Stimulated activated naive B cell treated with anti-CD40 and anti-IgM and Interleukin-4, amounts not matched to agents 10 μg/mL and 1 μg/mL and 100 μg/mL, for 72 hours (primary cell): ENCODE measurements around the gene MBOAT2.

Source experiments
- ATAC-seq, 2 donors: fragments of 150-1000 bp; cut with Tn5 transposase; replicated peaks; 2 replicates each; pipeline ENCODE4 v1.10.0; 2021; ENCODE audit warnings: moderate library complexity in 1 of 2
- DNase-seq: peaks from one replicate; pipeline ENCODE4 v3.0.0; 2021
- H3K27ac Mint-ChIP-seq: one replicate; pipeline ENCODE4 v1.8.0; 2022; ENCODE audit warnings: mild to moderate bottlenecking, mixed read lengths
- H3K27me3 Mint-ChIP-seq, 2 donors: one replicate each; pipeline ENCODE4 v1.8.0; 2022; ENCODE audit warnings: mixed read lengths in 2 of 2
- H3K36me3 Mint-ChIP-seq, 2 donors: one replicate each; pipeline ENCODE4 v1.8.0; 2022; ENCODE audit warnings: mixed read lengths in 2 of 2, mild to moderate bottlenecking in 1 of 2
- H3K4me1 Mint-ChIP-seq, 2 donors: one replicate each; pipeline ENCODE4 v1.8.0; 2022; ENCODE audit warnings: mixed read lengths in 2 of 2, mild to moderate bottlenecking in 1 of 2
- H3K4me3 Mint-ChIP-seq, 2 donors: one replicate each; pipeline ENCODE4 v1.8.0; 2022; ENCODE audit warnings: mild to moderate bottlenecking in 2 of 2, mixed read lengths in 2 of 2, moderate library complexity in 1 of 2
- H3K9me3 Mint-ChIP-seq, 2 donors: one replicate each; pipeline ENCODE4 v1.8.0; 2022; ENCODE audit warnings: mixed read lengths in 2 of 2, mild to moderate bottlenecking in 1 of 2

The MBOAT2 gene

GRCh38 chr2:9029721-9030120 lies 26.2 kb upstream of the MBOAT2 start:
- H3K27me3 Mint-ChIP-seq = peaks cover 0 to 12% of the 10 kb centered on the region in 2 donors
- H3K4me1 Mint-ChIP-seq = no peaks in the 10 kb centered on the region
- H3K27ac Mint-ChIP-seq = no peak overlapping the region

GRCh38 chr2:9027884-9028283 lies 24.4 kb upstream of the MBOAT2 start:
- Mint-ChIP-seq H3K9me3 (peaks cover 0 to 1% of the 10 kb centered on the region in 2 donors), H3K4me1 (no peaks in the 10 kb centered on the region), H3K27me3 (peaks cover 0 to 5% of the 10 kb centered on the region in 2 donors), H3K4me3 (no peak overlapping the region), H3K36me3 (no peaks in the 10 kb centered on the region), H3K27ac (no peak overlapping the region)
- ATAC-seq (no peak), DNase-seq (no peak)

More at GRCh38 chr2:9029721-9030120, 26.2 kb upstream of the MBOAT2 start:
- no peaks in the 10 kb centered on the region for H3K9me3 Mint-ChIP-seq
- no peak for ATAC-seq
- H3K4me3 Mint-ChIP-seq = no peak overlapping the region
- peaks cover 0 to 3% of the 10 kb centered on the region in 2 donors for H3K36me3 Mint-ChIP-seq
- no peak for DNase-seq

- no peak overlapping the region for H3K27ac Mint-ChIP-seq
- H3K27me3 Mint-ChIP-seq = no peaks in the 10 kb centered on the region
- H3K9me3 Mint-ChIP-seq = peaks cover 0 to 1% of the 10 kb centered on the region in 2 donors
- H3K36me3 Mint-ChIP-seq = no peaks in the 10 kb centered on the region
- no peak for ATAC-seq
- H3K4me3 Mint-ChIP-seq = no peak overlapping the region
- no peak for DNase-seq
- no peaks in the 10 kb centered on the region for H3K4me1 Mint-ChIP-seq
Observed at GRCh38 chr2:9025746-9026145, 22.3 kb upstream of the MBOAT2 start.

DNA sequence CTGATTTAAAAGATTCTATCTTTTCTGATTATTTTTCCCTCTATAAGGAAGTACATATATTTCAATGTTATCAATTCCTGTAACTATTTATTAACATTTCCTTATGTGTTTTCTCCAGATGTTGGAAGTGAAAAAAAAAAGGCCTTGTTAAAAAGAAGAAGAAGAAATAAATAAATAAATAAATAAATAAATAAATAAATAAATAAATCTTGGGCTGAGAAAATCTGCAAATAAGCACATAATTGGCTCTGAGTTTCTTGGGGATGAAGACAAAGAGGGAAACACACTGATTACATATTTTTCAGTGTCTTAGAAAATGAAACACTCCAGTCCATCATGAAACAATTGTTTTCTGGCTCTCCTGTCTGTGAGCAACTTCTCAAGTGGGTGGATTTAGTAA lies 21.1 kb upstream of the MBOAT2 start:
- H3K4me3 Mint-ChIP-seq = no peak overlapping the region
- peaks cover 0 to 1% of the 10 kb centered on the region in 2 donors for H3K9me3 Mint-ChIP-seq
- no peaks in the 10 kb centered on the region for H3K27me3 Mint-ChIP-seq
- H3K36me3 Mint-ChIP-seq = no peaks in the 10 kb centered on the region
- no peak for ATAC-seq
- no peak overlapping the region for H3K27ac Mint-ChIP-seq
- no peak for DNase-seq
- H3K4me1 Mint-ChIP-seq = no peaks in the 10 kb centered on the region

DNA sequence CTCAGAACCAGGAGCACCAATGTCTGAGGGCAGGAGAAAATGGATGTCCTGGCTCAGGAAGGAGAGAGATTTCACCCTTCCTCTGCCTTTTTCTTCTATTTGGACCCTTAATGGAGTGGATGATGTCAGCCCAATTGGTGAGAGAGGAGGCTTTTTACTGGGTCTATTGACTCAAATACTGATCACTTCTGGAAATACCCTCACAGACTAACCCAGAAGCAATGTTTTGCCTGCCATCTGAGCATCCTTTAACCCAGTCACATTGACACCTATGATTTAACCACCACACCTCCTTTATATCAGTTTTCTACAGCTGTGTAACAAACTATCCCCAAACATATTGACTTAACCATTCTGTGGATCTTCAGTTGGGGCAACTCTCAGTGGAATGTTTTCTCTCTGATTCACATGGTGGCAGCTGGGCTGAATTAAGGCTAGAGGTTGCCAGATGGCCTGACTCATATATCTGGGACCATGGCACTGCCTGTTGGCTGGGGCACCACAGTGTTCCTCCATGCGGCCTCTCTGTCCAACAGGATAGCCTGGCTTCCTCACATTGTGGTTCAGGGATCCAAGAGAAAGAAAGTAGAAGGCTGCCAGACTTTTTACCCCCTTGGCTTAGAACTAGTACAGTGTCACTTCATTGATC lies 18.2 kb upstream of the MBOAT2 start:
- H3K4me3 Mint-ChIP-seq = no peak overlapping the region
- H3K36me3 Mint-ChIP-seq = no peaks in the 10 kb centered on the region
- H3K9me3 Mint-ChIP-seq = peaks cover 0 to 1% of the 10 kb centered on the region in 2 donors
- no peak for ATAC-seq
- H3K27me3 Mint-ChIP-seq = peaks cover 0 to 3% of the 10 kb centered on the region in 2 donors
- no peak overlapping the region for H3K27ac Mint-ChIP-seq
- no peaks in the 10 kb centered on the region for H3K4me1 Mint-ChIP-seq
- no peak for DNase-seq

GRCh38 chr2:9020267-9020666 lies 16.8 kb upstream of the MBOAT2 start:
- Mint-ChIP-seq H3K4me1 (no peaks in the 10 kb centered on the region), H3K4me3 (no peak overlapping the region), H3K36me3 (no peaks in the 10 kb centered on the region), H3K27me3 (peaks cover 0 to 3% of the 10 kb centered on the region in 2 donors), H3K9me3 (peaks cover 0 to 1% of the 10 kb centered on the region in 2 donors), H3K27ac (no peak overlapping the region)
- ATAC-seq (no peak), DNase-seq (no peak)

DNA sequence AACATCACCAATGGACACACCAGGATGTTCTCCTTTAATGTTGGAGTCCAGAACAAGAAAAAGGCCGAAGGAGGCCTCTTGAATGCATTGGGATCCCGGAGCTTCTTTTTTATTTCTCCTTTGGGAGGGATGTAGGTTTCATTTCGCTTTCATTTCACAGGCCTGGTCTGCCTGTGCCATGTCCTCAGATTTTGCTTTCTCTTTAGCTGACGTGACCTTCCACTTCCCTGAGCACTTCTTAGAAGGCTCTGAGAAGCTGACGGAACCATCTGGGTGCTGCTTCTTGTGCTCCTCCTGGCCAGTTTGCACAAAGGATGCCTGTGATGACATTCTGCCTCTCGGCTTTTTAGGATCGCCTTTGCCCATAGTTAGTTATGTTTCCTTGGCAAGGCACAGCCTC lies 15.1 kb upstream of the MBOAT2 start:
- ATAC-seq (no peak), DNase-seq (no peak)
- no peaks in the 10 kb centered on the region for H3K4me1 Mint-ChIP-seq
- H3K27ac Mint-ChIP-seq = no peak overlapping the region
- H3K27me3 Mint-ChIP-seq = peaks cover 0 to 3% of the 10 kb centered on the region in 2 donors
- H3K9me3 Mint-ChIP-seq = no peaks in the 10 kb centered on the region
- no peak overlapping the region for H3K4me3 Mint-ChIP-seq
- H3K36me3 Mint-ChIP-seq = no peaks in the 10 kb centered on the region

DNA sequence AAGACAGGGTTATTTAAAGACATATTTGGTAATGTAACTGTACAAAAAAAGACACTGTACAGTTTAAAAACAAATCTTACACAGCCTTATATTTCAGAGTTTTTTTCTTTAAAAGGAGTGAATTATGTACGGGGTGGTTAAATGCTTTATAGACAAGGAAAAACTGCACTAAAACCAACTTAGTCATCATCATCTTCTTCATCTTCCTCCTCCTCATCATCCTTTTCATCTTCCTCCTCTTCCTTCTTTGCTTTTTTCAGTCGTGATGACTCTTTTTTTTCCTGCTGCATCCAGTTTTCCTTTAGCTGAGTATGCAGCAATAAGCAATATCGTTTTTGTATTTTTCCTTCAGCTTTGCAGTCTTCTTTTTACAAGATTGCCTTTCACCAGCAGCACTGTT lies 14.6 kb upstream of the MBOAT2 start:
- Mint-ChIP-seq H3K27ac (no peak overlapping the region), H3K4me1 (no peaks in the 10 kb centered on the region), H3K27me3 (peaks cover 0 to 3% of the 10 kb centered on the region in 2 donors), H3K36me3 (no peaks in the 10 kb centered on the region), H3K9me3 (no peaks in the 10 kb centered on the region), H3K4me3 (no peak overlapping the region)
- DNase-seq = no peak
- no peak for ATAC-seq

DNA sequence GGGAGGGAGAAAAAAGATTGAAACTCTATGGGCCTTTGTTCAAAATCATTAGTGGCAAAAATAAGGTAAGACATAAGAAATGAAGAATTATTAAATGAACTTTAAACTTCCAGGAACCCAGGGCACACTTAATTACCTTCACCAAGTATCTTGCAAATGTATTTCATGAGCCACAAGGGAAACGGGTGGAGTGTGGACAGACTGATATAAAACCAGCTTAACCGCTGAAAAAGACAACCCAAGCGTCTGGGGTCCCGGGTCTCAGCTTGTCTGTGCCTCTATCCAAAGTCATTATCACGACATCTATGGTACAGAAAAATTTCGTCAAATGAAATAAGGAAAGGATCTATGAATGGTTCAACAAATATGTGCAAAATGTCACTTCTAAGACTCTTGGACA lies 13.9 kb upstream of the MBOAT2 start:
- ATAC-seq (no peak), DNase-seq (no peak)
- no peak overlapping the region for H3K27ac Mint-ChIP-seq
- no peaks in the 10 kb centered on the region for H3K9me3 Mint-ChIP-seq
- no peak overlapping the region for H3K4me3 Mint-ChIP-seq
- H3K36me3 Mint-ChIP-seq = no peaks in the 10 kb centered on the region
- H3K4me1 Mint-ChIP-seq = no peaks in the 10 kb centered on the region
- peaks cover 0 to 3% of the 10 kb centered on the region in 2 donors for H3K27me3 Mint-ChIP-seq

- no peaks in the 10 kb centered on the region for H3K4me1 Mint-ChIP-seq
- H3K36me3 Mint-ChIP-seq = no peaks in the 10 kb centered on the region
- no peak overlapping the region for H3K27ac Mint-ChIP-seq
- no peaks in the 10 kb centered on the region for H3K9me3 Mint-ChIP-seq
- DNase-seq (no peak), ATAC-seq (no peak)
- no peak overlapping the region for H3K4me3 Mint-ChIP-seq
- H3K27me3 Mint-ChIP-seq = peaks cover 0 to 3% of the 10 kb centered on the region in 2 donors
Observed at GRCh38 chr2:9015998-9016397, 12.5 kb upstream of the MBOAT2 start.

DNA sequence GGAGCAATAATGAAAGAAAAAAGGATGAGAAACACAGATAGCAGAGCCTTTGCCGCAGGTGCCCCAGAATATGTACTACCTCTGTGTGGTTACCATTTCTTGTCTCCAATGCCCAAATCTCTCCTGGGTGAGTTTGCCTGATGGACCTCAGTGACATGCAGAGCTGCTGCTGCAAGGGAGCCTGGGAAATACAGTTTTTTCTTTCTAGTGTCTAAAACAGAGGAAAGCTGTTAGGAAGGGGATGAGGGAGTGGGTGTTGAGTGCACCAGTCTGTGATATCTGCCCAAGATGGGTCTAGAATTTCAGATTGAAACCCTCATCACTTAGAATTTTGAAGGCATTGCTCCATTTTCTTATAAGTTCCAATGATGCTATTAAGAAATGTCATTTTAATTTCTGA lies 9.9 kb upstream of the MBOAT2 start:
- ATAC-seq (no peak), DNase-seq (no peak)
- Mint-ChIP-seq H3K4me1 (no peaks in the 10 kb centered on the region), H3K36me3 (no peaks in the 10 kb centered on the region), H3K27ac (no peak overlapping the region), H3K4me3 (no peak overlapping the region), H3K27me3 (peaks cover 0 to 3% of the 10 kb centered on the region in 2 donors), H3K9me3 (no peaks in the 10 kb centered on the region)

GRCh38 chr2:9010866-9011265 lies 7.4 kb upstream of the MBOAT2 start:
- no peaks in the 10 kb centered on the region for H3K4me1 Mint-ChIP-seq
- DNase-seq = no peak

DNA sequence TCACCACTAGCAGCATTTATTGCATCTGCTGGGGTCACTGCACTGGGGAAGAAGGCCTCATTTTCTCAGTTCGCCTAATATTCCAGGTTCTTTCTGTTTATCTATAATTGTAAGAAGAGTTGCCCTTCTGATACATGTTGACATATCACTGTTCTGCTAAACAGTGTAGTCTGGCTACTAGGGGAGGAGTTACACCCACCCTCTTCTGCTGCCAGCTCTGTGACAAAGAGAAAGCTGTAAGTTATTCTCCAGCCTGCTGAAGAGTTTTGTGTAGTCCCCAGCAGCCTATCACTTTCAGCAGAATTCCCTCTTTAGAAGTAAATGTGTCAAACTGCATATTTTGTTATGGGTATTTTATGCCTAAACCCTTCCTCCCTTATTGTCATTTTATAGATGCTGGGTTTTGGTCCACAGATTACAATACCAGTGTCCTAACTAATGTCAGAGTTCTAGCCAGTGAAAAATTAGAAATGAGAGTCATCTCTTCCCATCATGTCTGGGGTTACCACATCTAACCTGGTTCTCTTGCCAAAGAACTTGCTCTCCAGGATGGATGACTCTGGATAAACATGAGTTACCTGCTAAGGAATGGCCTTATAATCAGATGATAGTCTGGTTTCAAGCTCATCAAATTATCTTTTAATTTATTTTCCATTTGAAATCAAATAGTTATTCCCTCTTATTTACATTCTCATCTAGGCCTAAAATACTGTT lies 5.6 kb upstream of the MBOAT2 start:
- Mint-ChIP-seq H3K4me3 (no peak overlapping the region), H3K27ac (no peak overlapping the region), H3K9me3 (no peaks in the 10 kb centered on the region), H3K27me3 (no peaks in the 10 kb centered on the region), H3K36me3 (no peaks in the 10 kb centered on the region), H3K4me1 (peaks cover 1 to 8% of the 10 kb centered on the region in 2 donors)
- ATAC-seq (no peak), DNase-seq (no peak)

More at GRCh38 chr2:9010866-9011265, 7.4 kb upstream of the MBOAT2 start:
- Mint-ChIP-seq H3K27ac (no peak overlapping the region), H3K36me3 (no peaks in the 10 kb centered on the region), H3K4me3 (no peak overlapping the region), H3K9me3 (no peaks in the 10 kb centered on the region), H3K27me3 (no peaks in the 10 kb centered on the region)
- ATAC-seq = no peak

DNA sequence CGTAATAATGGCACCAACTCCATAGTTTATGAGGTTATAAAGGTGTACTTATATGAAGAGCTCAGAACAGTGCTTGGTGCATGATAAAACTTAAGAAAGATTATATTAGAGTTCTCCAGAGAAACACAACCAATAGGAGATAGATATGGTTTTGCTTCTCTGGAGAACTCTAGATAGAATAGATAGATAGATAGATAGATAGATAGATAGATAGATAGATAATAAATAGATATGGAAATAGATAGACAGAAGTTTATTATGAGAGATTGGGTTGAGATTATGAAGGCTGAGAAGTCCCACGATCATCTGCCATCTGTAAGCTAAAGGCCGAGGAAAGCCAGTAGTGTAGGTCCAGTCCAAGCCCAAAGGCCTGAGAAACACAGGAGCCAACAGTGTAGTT lies 2.9 kb upstream of the MBOAT2 start:
- Mint-ChIP-seq H3K27ac (no peak overlapping the region), H3K36me3 (no peaks in the 10 kb centered on the region)
- DNase-seq = no peak

More for the DNA sequence above, 2.9 kb upstream of the MBOAT2 start:
- no peak for ATAC-seq
- H3K4me3 Mint-ChIP-seq = no peak overlapping the region
- H3K27me3 Mint-ChIP-seq = peaks cover 7 to 9% of the 10 kb centered on the region in 2 donors
- H3K9me3 Mint-ChIP-seq = no peaks in the 10 kb centered on the region
- H3K4me1 Mint-ChIP-seq = peaks cover 6 to 17% of the 10 kb centered on the region in 2 donors
